GM12872 (cell line): ENCODE data around the gene OSBPL3.

Experiments used
- CTCF ChIP-seq: IDR thresholded peaks from 3 replicates; pipeline ENCODE4 v1.5.1; 2011; ENCODE audit warnings: low read depth, mild to moderate bottlenecking, low read length, moderate library complexity; ENCODE audit not compliant: insufficient read depth

OSBPL3 gene

GRCh38 chr7:24864214-24864817 is 115.7 kb downstream of the OSBPL3 start:
- TF ChIP-seq CTCF = no peak

GRCh38 chr7:24863626-24864025 is 116.4 kb downstream of the OSBPL3 start:
- no peak for TF ChIP-seq CTCF

GRCh38 chr7:24862461-24862860 is 117.5 kb downstream of the OSBPL3 start:
- no peak for TF ChIP-seq CTCF

- no peak for TF ChIP-seq CTCF
Measured at GRCh38 chr7:24861336-24861735, 118.6 kb downstream of the OSBPL3 start.

GRCh38 chr7:24860611-24861010 is 119.4 kb downstream of the OSBPL3 start:
- TF ChIP-seq CTCF = no peak

GRCh38 chr7:24858108-24858977 is 121.6 kb downstream of the OSBPL3 start:
- TF ChIP-seq CTCF = no peak

GRCh38 chr7:24857623-24858022 is 122.4 kb downstream of the OSBPL3 start:
- TF ChIP-seq CTCF = no peak
